ENCODE results near the gene IGLL1.

- TF ChIP-seq CTCF (IDR thresholded peaks at IDR 0.05; ENCODE audit: low read length) (no peak), EZH2 (IDR thresholded peaks at IDR 0.05; ENCODE audit: borderline replicate concordance, low read length) (no peak)
Observed at GRCh38 chr22:23557036-23557435, 23.1 kb downstream of the IGLL1 start.

Measured in OCI-LY1 (cell line).